ENCODE results near the gene MORF4L1.
"Not testable (repeated sequence)": the region's sequence is repeated elsewhere in the genome, so short reads cannot be mapped to it uniquely, and the experiment has no call there.

MORF4L1 gene

GRCh38 chr15:78837543-78837942 lies 35.1 kb upstream of the MORF4L1 start:
- in situ Hi-C loops (cut with MboI; ENCODE audit: low sequenced_read_pairs, unreplicated experiment), result no loop called here
- no peak for TF ChIP-seq CTCF (IDR thresholded peaks at IDR 0.05; ENCODE audit: borderline replicate concordance, control extremely low read depth, extremely low read depth, insufficient read depth, missing control alignments)
- DNase-seq (ENCODE audit: low spot score), result no peak

GRCh38 chr15:78838489-78838888 lies 34.2 kb upstream of the MORF4L1 start:
- DNase-seq (ENCODE audit: low spot score), result no peak
- no peak for TF ChIP-seq CTCF (IDR thresholded peaks at IDR 0.05; ENCODE audit: borderline replicate concordance, control extremely low read depth, extremely low read depth, insufficient read depth, missing control alignments)
- in situ Hi-C loops (cut with MboI; ENCODE audit: low sequenced_read_pairs, unreplicated experiment), result no loop called here

- in situ Hi-C loops (cut with MboI; ENCODE audit: low sequenced_read_pairs, unreplicated experiment); DNase-seq (ENCODE audit: low spot score): not testable (repeated sequence)
Observed at GRCh38 chr15:78839151-78839550, 33.5 kb upstream of the MORF4L1 start.

GRCh38 chr15:78840661-78841375 lies 31.9 kb upstream of the MORF4L1 start:
- TF ChIP-seq CTCF (IDR thresholded peaks at IDR 0.05; ENCODE audit: borderline replicate concordance, control extremely low read depth, extremely low read depth, insufficient read depth, missing control alignments), result no peak
- in situ Hi-C loops (cut with MboI; ENCODE audit: low sequenced_read_pairs, unreplicated experiment), result no loop called here
- DNase-seq (ENCODE audit: low spot score), result peak; percentile 32

GRCh38 chr15:78841376-78841706 lies 31.3 kb upstream of the MORF4L1 start:
- no peak for TF ChIP-seq CTCF (IDR thresholded peaks at IDR 0.05; ENCODE audit: borderline replicate concordance, control extremely low read depth, extremely low read depth, insufficient read depth, missing control alignments)
- in situ Hi-C loops (cut with MboI; ENCODE audit: low sequenced_read_pairs, unreplicated experiment), result no loop called here
- DNase-seq (ENCODE audit: low spot score), result peak; percentile 9

- in situ Hi-C loops (cut with MboI; ENCODE audit: low sequenced_read_pairs, unreplicated experiment), result no loop called here
- TF ChIP-seq CTCF (IDR thresholded peaks at IDR 0.05; ENCODE audit: borderline replicate concordance, control extremely low read depth, extremely low read depth, insufficient read depth, missing control alignments), result no peak
- DNase-seq (ENCODE audit: low spot score), result peak; percentile 23
Observed at GRCh38 chr15:78841891-78842290, 30.8 kb upstream of the MORF4L1 start.

- TF ChIP-seq CTCF (IDR thresholded peaks at IDR 0.05; ENCODE audit: borderline replicate concordance, control extremely low read depth, extremely low read depth, insufficient read depth, missing control alignments), result no peak
- in situ Hi-C loops (cut with MboI; ENCODE audit: low sequenced_read_pairs, unreplicated experiment), result no loop called here
- DNase-seq (ENCODE audit: low spot score), result peak; percentile 52
Observed at GRCh38 chr15:78842519-78842918, 30.2 kb upstream of the MORF4L1 start.

GRCh38 chr15:78846906-78847305 lies 25.8 kb upstream of the MORF4L1 start:
- DNase-seq (ENCODE audit: low spot score); in situ Hi-C loops (cut with MboI; ENCODE audit: low sequenced_read_pairs, unreplicated experiment): not testable (repeated sequence)

- in situ Hi-C loops (cut with MboI; ENCODE audit: low sequenced_read_pairs, unreplicated experiment); DNase-seq (ENCODE audit: low spot score): not testable (repeated sequence)
Observed at GRCh38 chr15:78847387-78847906, 25.2 kb upstream of the MORF4L1 start.
